NCI-H2081 treated with DMSO at 0.1 percent for 48 hours (cell line): ENCODE results near the gene ATXN7L1.

Experiments used
- DNase-seq: peaks from one replicate; lab custom pipeline; 2025; lab: John Stamatoyannopoulos, UW

The ATXN7L1 gene

GRCh38 chr7:105776986-105777910 lies 99.2 kb downstream of the ATXN7L1 start:
- no peak for DNase-seq

- DNase-seq: no peak
Measured at GRCh38 chr7:105776068-105776790, 100.2 kb downstream of the ATXN7L1 start.

GRCh38 chr7:105775580-105775979 lies 100.8 kb downstream of the ATXN7L1 start:
- no peak for DNase-seq

- DNase-seq: no peak
Measured at GRCh38 chr7:105773030-105773460, 103.4 kb downstream of the ATXN7L1 start.

- DNase-seq: no peak
Measured at GRCh38 chr7:105769901-105770628, 106.3 kb downstream of the ATXN7L1 start.

GRCh38 chr7:105768898-105769507 lies 107.4 kb downstream of the ATXN7L1 start:
- DNase-seq: no peak

- no peak for DNase-seq
Measured at GRCh38 chr7:105768117-105768516, 108.3 kb downstream of the ATXN7L1 start.

- no peak for DNase-seq
Measured at GRCh38 chr7:105766421-105767073, 109.9 kb downstream of the ATXN7L1 start.

GRCh38 chr7:105765846-105766245 lies 110.6 kb downstream of the ATXN7L1 start:
- DNase-seq: no peak

- DNase-seq: no peak
Measured at GRCh38 chr7:105764506-105764905, 111.9 kb downstream of the ATXN7L1 start.

- no peak for DNase-seq
Measured at GRCh38 chr7:105760551-105761447, 115.6 kb downstream of the ATXN7L1 start.

GRCh38 chr7:105759670-105760550 lies 116.5 kb downstream of the ATXN7L1 start:
- peak; percentile 34 for DNase-seq

GRCh38 chr7:105756367-105756766 lies 120.0 kb downstream of the ATXN7L1 start:
- DNase-seq: no peak

- no peak for DNase-seq
Measured at GRCh38 chr7:105752671-105753275, 123.6 kb downstream of the ATXN7L1 start.

GRCh38 chr7:105751054-105751453 lies 125.3 kb downstream of the ATXN7L1 start:
- DNase-seq: no peak

GRCh38 chr7:105748701-105749100 lies 127.7 kb downstream of the ATXN7L1 start:
- no peak for DNase-seq

- DNase-seq: no peak
Measured at GRCh38 chr7:105745681-105746330, 130.6 kb downstream of the ATXN7L1 start.

- DNase-seq: no peak
Measured at GRCh38 chr7:105744258-105744657, 132.1 kb downstream of the ATXN7L1 start.
